Activated CD4-positive, alpha-beta T cell treated with anti-CD3 and anti-CD28 coated beads for 1 hour (primary cell): Measurements from ENCODE around the gene MMP17.

Source experiments
- DNase-seq: peaks from one replicate; pipeline ENCODE4 v3.0.0-alpha.2; 2020

Gene MMP17

DNA sequence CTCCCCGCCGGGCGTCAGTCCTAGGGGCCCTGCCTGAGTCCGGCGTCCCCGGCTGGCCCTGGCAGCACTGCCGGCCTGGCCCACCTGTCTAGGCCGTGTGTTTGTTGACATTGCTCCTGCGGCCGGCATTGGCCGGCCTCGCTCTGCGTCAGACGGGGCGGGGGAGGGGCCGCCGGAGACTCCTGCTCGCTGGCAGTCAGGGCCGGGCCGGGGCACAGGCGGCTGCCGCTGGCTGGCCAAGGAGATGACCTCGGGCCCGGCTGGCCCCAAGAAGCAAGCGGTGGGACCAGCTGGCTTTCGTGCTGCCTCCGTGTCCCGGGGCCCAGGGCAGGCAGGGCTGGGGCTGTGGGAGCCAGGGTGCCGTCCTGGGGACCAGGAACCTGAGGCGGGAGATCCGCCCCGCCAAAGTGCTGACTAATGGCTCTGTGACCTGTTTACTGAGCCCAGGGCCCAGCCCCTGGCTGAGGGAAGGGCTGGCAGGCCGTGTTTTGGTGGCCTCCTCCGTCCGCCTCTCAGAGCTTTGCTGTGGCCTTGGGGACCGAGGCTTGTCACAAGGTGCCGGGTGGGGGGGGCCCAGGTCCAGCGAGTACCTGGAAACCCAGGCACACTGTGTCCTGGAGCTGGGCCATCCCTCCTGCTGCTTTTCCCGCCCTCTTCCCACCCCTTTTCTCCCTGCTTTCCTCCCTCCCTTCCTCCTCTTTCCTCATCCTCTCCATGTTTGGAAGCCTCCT, 68.1 kb downstream of the MMP17 start:
- peak; percentile 40 for DNase-seq

DNA sequence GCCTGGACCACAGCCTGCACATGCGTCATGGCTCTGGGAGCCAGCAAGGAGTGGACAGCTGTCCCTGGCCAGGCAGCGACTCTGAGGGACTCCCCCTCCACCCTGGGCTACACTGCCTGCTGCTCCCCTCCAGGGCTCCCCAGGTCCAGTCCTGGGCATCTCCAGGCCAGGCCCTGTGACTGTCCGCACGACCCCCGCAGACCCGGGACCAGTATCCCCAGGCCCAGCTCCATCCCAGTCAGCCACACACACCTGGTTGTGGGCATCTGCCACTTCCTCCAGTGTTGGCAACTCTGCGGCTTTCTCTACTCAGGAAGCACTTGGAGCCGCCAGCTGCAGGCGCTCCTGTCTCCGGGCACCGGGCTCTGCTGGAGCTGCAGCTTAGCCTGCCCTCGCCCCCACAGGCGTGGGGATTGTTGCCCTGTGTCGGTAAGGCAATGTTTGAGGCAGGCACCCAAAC, 68.6 kb downstream of the MMP17 start:
- DNase-seq, result no peak

DNA sequence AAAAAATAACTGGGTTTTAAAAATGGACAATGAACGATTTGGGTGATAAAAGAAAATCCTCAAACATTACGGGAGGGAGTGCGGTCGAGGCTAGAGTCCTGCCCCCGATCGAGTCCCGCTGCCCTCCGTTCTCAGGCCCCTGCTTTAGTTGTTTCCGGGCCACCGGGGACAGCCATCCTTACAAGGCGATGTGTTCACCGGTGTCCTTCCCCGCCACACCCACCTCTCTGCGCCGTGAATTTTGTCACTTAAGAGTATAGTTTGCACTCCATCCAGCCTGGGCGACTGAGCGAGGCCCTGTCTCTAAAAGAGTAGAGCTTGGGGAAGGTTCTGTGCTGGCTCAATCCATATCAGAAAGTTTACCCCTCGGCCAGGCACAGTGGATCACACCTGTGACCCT, 69.1 kb downstream of the MMP17 start:
- no peak for DNase-seq

DNA sequence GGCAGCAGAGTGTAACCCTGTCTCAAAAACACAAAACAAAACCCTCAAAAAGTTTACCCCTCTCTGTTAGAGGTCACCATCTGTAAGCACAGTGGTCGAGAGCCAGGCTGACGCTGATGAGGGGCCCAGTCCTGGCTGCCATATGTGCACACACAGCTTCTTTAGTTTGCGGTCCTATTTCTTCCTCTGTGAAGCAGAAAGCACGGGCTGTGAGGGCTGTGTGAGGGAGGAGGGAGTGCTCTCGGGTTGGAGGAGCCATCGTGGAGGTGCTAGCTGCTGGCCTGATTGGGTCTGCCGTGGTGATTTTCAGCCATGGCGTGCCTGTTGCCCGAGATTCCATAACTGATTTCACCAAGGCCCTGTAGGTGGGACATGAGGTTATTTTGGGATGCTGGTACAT, 69.7 kb downstream of the MMP17 start:
- no peak for DNase-seq

DNA sequence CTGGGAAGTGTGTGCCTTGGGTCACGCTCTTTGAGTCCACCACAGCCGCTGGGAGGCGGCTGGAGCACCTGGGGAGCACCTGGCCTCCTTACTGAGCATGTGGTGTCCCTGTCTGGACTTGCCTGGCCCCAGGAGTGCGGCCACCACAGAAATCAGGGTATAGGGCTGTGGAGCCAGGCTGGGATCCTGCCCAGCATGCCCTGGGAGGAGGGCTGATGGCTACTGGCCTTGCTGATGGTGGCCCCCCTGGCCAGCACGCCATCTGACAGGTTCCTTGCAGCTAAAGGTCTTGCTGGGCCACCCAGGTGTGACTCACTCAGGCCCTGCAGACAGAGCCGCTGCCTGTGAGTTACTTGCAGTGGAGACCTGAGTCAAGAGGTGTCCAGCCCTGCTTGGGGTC, 72.2 kb downstream of the MMP17 start:
- DNase-seq, result no peak
